Measurements from ENCODE around the gene TMCC3. TPM values are rescaled to one million over a fixed set of nuclear protein-coding genes. Genes with fewer than 3 reads are reported as not detected.

Gene TMCC3
- total and polyA plus RNA-seq, 9 of the 15 experiments (the other 6 are each of a cell fraction or from before 2014, with no cell fraction given) = not detected

DNA sequence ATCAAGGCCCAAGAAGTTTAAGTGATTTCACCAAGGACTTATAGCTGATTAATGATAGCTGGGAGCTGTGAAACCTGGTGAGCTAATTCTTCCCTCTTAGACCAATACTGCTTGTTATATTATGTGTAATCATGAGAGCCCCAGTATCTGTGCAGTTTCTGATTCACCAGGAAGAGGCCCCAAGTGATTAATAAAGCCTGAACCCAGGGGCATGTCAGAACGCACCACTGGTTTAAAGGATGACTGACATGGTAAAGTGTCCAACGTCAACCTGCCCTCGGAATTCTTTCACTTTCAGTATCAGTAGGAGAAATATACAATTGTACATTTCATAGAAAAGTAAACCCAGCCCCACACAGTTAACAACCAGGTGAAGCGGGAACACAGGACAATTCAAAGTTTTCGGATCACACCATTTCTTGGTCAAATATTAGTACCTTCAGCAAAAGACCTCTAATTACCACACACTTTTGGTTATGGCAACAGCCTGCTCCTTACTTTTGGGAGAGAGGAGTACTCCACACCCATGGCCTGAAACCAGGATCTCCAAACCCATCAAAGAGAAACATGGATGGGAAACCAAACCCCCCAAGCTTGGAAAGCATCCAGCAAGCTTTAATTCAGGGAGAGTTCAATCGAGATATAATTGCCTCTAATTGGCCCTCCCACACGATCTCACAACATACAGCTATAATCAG lies 28.5 kb downstream of the TMCC3 start:
- peaks cover 3 to 15% of the 10 kb centered on the region in 2 experiments; a peak in 4 of 5 replicates for H3K27me3 ChIP-seq (ENCODE audit: control insufficient read depth in 2 of 2, insufficient read depth in 2 of 2, low read length in 2 of 2)
- in situ Hi-C loops (cut with MboI) = no loop called here
- no peaks in the 10 kb centered on the region for H3K9me1 ChIP-seq (ENCODE audit: control insufficient read depth, insufficient read depth, low read length)
- no peak overlapping the region for H3K27ac ChIP-seq (ENCODE audit: extremely low read depth, low read depth, low read length)
- BruUV-seq (replicated peaks) = no TSS peak
- FAIRE-seq = no peak
- H3K36me3 ChIP-seq (ENCODE audit: control insufficient read depth, insufficient read depth, low read length) = no peaks in the 10 kb centered on the region
- peaks cover under 1% of the 10 kb centered on the region; the same call in 1 of the 2 replicates for H4K20me1 ChIP-seq (replicated peaks; ENCODE audit: control insufficient read depth, insufficient read depth, low read length)
- H3K4me1 ChIP-seq (replicated peaks in 1 of 2; ENCODE audit: control insufficient read depth in 2 of 2, insufficient read depth in 2 of 2, low read length in 2 of 2) = peaks cover under 1% of the 10 kb centered on the region in 2 experiments; a peak in 3 of 5 replicates
- no peak for DNase-seq (ENCODE audit: extremely low read depth in 1 of 4, low spot score in 3 of 4)
- ATAC-seq = no peak
- H3K4me2 ChIP-seq (ENCODE audit: insufficient read depth, low read length) = no peak overlapping the region
- H3K9me3 ChIP-seq (replicated peaks; ENCODE audit: control insufficient read depth, insufficient read depth, low read depth, low read length) = no peaks in the 10 kb centered on the region
- no peaks in the 10 kb centered on the region for H3K79me2 ChIP-seq (ENCODE audit: control insufficient read depth, insufficient read depth, low read length)
- intact Hi-C loops (cut with micrococcal nuclease) = no loop called here
- no peak overlapping the region for H2AFZ ChIP-seq (ENCODE audit: low read depth, low read length)
- no peak overlapping the region for H3K9ac ChIP-seq (ENCODE audit: insufficient read depth in 1 of 2, low read depth in 2 of 2, low read length in 2 of 2)
- ChIA-PET CTCF (ENCODE audit: low intra/inter-chr PET ratio) (no interaction called here), POLR2A (no interaction called here)
- TF ChIP-seq ZNF124 (CRISPR knock-in tag; IDR thresholded peaks at IDR 0.05) = no peak
- TF ChIP-seq PML (IDR thresholded peaks at IDR 0.05; ENCODE audit: low read length) = no peak
- no peak for TF ChIP-seq NBN (IDR thresholded peaks at IDR 0.05; ENCODE audit: low read depth)
- no peak for TF ChIP-seq ZNF24 (IDR thresholded peaks at IDR 0.05)
- 1% methylated on average over 7 of the region's 7 CpGs for WGBS (ENCODE audit: insufficient coverage, low coverage, missing lambda C conversion rate)
- no peak overlapping the region for H3K4me3 ChIP-seq

DNA sequence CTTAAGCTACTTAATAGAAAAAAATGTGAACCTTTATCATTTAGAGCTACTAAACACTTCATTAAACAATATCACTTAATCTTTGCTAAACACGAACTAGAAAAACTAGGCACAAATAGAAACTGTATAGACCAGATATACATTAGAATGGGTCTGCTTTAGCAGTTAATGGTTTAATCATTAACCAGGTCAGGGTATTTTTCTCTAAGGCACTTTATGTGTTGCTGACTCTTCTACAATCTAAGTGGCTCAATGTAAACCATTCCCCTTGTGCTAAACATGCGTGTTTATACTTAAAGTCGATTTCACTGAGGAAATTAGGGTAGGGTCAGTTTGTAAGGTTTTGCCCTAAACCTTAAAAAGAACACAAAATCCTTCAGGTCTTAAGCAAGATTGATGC lies 29.7 kb downstream of the TMCC3 start:
- H3K79me2 ChIP-seq (ENCODE audit: control insufficient read depth, insufficient read depth, low read length) = no peaks in the 10 kb centered on the region
- H3K9me3 ChIP-seq (replicated peaks; ENCODE audit: control insufficient read depth, insufficient read depth, low read depth, low read length) = no peaks in the 10 kb centered on the region
- no peak overlapping the region for H3K9ac ChIP-seq (ENCODE audit: insufficient read depth in 1 of 2, low read depth in 2 of 2, low read length in 2 of 2)
- ATAC-seq (no peak), DNase-seq (ENCODE audit: extremely low read depth in 1 of 4, low spot score in 3 of 4) (no peak), FAIRE-seq (no peak)
- peaks cover 9 to 13% of the 10 kb centered on the region in 2 experiments; a peak in 4 of 5 replicates for H3K4me1 ChIP-seq (replicated peaks in 1 of 2; ENCODE audit: control insufficient read depth in 2 of 2, insufficient read depth in 2 of 2, low read length in 2 of 2)
- no peaks in the 10 kb centered on the region for H3K36me3 ChIP-seq (ENCODE audit: control insufficient read depth, insufficient read depth, low read length)
- no peak overlapping the region for H3K27ac ChIP-seq (ENCODE audit: extremely low read depth, low read depth, low read length)
- 2% methylated on average over 3 of the region's 3 CpGs for WGBS (ENCODE audit: insufficient coverage, low coverage, missing lambda C conversion rate)
- H3K4me3 ChIP-seq = no peak overlapping the region
- H3K27me3 ChIP-seq (ENCODE audit: control insufficient read depth in 2 of 2, insufficient read depth in 2 of 2, low read length in 2 of 2) = peaks cover 3 to 15% of the 10 kb centered on the region in 2 experiments; a peak in 4 of 5 replicates
- no peak overlapping the region for H3K4me2 ChIP-seq (ENCODE audit: insufficient read depth, low read length)
- BruUV-seq (replicated peaks) = no TSS peak
- intact Hi-C loops (cut with micrococcal nuclease) (no loop called here), in situ Hi-C loops (cut with MboI) (no loop called here)
- no peaks in the 10 kb centered on the region for H3K9me1 ChIP-seq (ENCODE audit: control insufficient read depth, insufficient read depth, low read length)
- CTCF ChIA-PET (ENCODE audit: low intra/inter-chr PET ratio) = no interaction called here
- POLR2A ChIA-PET = interaction anchor here (1.3 kb wide), 1 partner anchor 11 kb away, joined by 3 read pairs; no protein-coding TSS in a partner anchor
- peaks cover 12% of the 10 kb centered on the region for H4K20me1 ChIP-seq (replicated peaks; ENCODE audit: control insufficient read depth, insufficient read depth, low read length)
- H2AFZ ChIP-seq (ENCODE audit: low read depth, low read length) = no peak overlapping the region
- TF ChIP-seq SAFB (IDR thresholded peaks at IDR 0.05; ENCODE audit: borderline replicate concordance, low read depth, low read length) (no peak), RNF2 (IDR thresholded peaks at IDR 0.05) (no peak), ZNF12 (CRISPR knock-in tag; IDR thresholded peaks at IDR 0.05) (no peak), POLR3G (IDR thresholded peaks at IDR 0.05; ENCODE audit: extremely low read depth, insufficient read length, insufficient replicate concordance) (no peak), HEY1 (CRISPR knock-in tag; IDR thresholded peaks at IDR 0.05; ENCODE audit: borderline replicate concordance) (no peak), TRIM24 (IDR thresholded peaks at IDR 0.05) (no peak), TBL1XR1 (IDR thresholded peaks at IDR 0.05; ENCODE audit: low read length in 2 of 2) (no peak), ZNF316 (IDR thresholded peaks at IDR 0.05) (no peak)
- TF ChIP-seq, protein P1, sequence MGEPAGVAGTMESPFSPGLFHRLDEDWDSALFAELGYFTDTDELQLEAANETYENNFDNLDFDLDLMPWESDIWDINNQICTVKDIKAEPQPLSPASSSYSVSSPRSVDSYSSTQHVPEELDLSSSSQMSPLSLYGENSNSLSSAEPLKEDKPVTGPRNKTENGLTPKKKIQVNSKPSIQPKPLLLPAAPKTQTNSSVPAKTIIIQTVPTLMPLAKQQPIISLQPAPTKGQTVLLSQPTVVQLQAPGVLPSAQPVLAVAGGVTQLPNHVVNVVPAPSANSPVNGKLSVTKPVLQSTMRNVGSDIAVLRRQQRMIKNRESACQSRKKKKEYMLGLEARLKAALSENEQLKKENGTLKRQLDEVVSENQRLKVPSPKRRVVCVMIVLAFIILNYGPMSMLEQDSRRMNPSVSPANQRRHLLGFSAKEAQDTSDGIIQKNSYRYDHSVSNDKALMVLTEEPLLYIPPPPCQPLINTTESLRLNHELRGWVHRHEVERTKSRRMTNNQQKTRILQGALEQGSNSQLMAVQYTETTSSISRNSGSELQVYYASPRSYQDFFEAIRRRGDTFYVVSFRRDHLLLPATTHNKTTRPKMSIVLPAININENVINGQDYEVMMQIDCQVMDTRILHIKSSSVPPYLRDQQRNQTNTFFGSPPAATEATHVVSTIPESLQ (CRISPR knock-in tag; IDR thresholded peaks at IDR 0.05) = no peak

All from K562 (cell line).